KOPT-K1 (cell line): Measurements from ENCODE around the gene B4GALNT4.
A peak's percentile ranks its signal among the peaks of the same experiment; 100 is the strongest.

Source experiments
- H3K27ac ChIP-seq: fragments of 200-600 bp; sonication (generic); 2 replicates; pipeline ENCODE4 v1.5.1; 2016; ENCODE audit warnings: antibody characterized with exemption, mild to moderate bottlenecking, low read depth, low read length; ENCODE audit not compliant: poor library complexity, severe bottlenecking
- H3K36me3 ChIP-seq: fragments of 200-600 bp; sonication (generic); 2 replicates; pipeline ENCODE4 v1.5.1; 2017; ENCODE audit warnings: antibody characterized with exemption, mild to moderate bottlenecking, low read length, moderate library complexity; ENCODE audit not compliant: insufficient read depth
- H3K9me3 ChIP-seq: fragments of 200-600 bp; sonication (generic); 2 replicates; pipeline ENCODE4 v1.5.1; 2017; ENCODE audit warnings: antibody characterized with exemption, low read length, mild to moderate bottlenecking; ENCODE audit not compliant: insufficient read depth, poor library complexity, severe bottlenecking

B4GALNT4 gene

DNA sequence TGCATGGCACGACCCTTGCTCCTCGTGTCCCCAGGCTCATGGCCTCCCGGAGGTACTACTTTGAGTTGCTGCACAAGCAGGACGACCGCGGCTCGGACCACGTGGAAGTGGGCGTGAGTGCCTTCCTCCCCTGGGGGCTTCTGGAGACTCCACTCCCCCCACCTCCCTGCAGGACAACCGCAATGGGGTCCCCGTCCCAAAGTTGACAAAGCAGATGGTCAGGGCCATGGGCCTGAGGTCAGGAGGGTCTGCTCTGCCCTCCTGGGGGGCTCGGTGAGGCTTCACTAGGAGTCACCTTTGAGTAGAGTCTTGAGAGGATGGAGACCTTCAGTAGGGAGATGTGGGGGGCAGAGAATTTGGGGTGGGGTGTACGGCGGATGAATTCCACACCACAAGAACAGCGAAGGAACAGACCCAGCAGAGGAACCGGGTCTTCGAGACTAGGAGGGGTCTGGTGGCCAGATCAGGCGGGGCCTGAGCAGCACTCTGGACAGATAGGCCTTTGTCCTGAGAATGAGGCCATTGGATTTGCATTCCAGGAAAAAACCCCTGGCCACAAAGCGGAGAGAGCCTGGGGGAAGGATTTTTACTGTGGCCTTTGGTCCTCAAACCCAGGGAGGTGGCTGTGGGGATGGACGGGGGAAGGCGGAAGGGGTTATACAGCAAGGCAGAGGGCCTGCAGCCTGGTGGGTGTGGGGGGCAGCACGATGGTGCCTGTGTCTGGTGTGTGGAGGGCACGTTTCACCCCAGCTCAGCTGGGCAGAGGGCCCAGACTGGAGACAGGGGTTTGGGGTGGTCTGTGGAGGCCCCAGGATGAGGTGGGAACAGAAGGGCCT is 4.6 kb downstream of the B4GALNT4 start:
- no peak overlapping the region for H3K27ac ChIP-seq
- no peaks in the 10 kb centered on the region for H3K36me3 ChIP-seq
- H3K9me3 ChIP-seq = no peaks in the 10 kb centered on the region

DNA sequence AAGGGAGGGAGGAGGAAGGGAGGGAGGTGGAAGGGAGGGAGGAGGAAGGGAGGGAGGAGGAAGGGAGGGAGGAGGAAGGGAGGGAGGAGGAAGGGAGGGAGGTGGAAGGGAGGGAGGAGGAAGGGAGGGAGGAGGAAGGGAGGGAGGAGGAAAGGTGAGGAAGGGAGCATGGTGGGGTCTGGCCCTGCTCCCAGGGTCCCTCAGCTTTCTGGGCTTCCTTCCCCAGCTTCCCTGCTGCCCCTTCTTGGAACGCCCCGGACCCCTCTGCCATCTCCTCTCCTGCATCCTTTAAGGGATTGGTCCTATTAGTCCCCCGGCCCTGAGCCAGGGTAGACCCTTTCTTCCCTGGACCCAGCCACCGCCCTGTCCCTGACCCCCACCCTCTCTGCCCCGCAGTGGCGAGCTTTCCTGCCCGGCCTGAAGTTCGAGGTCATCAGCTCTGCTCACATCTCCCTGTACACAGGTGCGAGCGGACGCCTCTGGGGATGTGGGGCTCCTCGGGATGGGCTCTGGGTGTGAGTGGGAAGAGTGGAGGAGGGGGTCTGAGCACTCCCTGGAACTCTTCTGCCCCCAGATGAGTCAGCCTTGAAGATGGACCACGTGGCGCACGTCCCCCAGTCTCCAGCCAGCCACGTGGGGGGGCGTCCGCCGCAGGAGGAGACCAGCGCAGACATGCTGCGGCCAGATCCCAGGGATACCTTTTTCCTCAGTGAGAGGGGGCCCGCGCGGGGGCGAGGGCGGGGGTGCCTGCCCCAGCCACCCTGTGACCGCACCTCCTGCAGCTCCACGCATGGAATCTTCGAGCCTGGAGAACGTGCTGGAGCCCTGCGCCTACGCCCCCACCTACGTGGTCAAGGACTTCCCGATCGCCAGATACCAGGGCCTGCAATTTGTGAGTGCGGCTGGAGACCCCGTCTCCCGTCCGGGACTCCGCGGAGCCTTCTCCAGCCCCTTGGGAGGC is 6.0 kb downstream of the B4GALNT4 start:
- Histone ChIP-seq H3K36me3 (no peaks in the 10 kb centered on the region), H3K27ac (no peak overlapping the region), H3K9me3 (no peaks in the 10 kb centered on the region)

DNA sequence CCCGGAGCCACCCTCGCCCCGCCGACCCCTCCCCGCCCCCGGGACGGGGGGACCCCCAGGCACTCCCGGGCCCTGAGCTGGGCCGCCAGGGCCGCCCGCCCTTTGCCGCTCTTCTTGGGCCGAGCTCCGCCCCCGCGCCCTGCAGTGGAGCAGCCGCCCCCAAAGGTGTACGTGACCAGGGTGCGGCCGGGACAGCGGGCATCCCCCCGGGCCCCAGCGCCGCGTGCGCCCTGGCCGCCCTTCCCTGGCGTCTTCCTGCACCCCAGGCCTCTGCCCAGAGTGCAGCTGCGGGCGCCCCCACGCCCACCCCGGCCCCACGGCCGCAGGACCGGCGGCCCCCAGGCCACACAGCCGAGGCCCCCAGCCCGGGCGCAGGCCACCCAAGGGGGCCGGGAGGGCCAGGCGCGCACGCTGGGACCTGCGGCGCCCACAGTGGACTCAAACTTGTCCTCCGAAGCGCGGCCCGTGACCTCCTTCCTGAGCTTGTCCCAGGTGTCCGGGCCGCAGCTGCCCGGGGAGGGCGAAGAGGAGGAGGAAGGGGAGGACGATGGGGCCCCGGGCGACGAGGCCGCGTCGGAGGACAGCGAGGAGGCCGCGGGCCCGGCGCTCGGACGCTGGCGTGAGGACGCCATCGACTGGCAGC is 7.4 kb downstream of the B4GALNT4 start:
- Histone ChIP-seq H3K9me3 (no peaks in the 10 kb centered on the region), H3K36me3 (no peaks in the 10 kb centered on the region)

DNA sequence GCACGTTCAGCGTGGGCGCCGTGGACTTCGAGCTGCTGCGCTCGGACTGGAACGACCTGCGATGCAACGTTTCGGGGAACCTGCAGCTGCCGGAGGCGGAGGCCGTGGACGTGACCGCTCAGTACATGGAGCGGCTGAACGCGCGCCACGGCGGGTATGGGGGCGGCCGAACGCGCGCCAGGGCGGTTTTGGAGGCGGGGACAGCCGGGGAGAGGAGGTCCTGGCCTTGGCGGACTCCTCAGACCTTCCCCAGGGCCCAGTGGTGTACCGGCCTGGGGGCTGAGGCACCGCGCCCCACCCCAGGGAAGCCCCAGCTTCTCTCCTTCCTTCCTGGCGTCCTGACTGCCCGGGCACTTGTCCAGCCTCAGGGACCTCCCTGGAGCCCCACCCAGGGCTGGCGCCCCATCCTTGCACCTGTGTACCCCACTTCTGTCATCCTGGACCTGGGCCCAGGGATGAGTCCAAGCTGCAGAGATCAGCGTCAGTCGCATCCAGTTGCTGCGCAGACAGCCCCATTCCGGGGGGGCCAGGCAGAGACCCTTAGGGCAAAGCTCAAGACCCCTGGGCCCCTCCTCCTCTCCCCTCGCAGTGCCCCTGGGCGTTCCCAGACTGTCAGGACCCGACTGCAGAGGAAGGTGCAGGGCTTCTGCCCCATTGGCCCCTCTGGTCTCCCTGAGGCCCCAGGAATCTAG is 8.0 kb downstream of the B4GALNT4 start:
- H3K9me3 ChIP-seq = no peaks in the 10 kb centered on the region
- no peak overlapping the region for H3K27ac ChIP-seq
- H3K36me3 ChIP-seq = no peaks in the 10 kb centered on the region

More for the DNA sequence above, 7.4 kb downstream of the B4GALNT4 start:
- H3K27ac ChIP-seq = no peak overlapping the region

DNA sequence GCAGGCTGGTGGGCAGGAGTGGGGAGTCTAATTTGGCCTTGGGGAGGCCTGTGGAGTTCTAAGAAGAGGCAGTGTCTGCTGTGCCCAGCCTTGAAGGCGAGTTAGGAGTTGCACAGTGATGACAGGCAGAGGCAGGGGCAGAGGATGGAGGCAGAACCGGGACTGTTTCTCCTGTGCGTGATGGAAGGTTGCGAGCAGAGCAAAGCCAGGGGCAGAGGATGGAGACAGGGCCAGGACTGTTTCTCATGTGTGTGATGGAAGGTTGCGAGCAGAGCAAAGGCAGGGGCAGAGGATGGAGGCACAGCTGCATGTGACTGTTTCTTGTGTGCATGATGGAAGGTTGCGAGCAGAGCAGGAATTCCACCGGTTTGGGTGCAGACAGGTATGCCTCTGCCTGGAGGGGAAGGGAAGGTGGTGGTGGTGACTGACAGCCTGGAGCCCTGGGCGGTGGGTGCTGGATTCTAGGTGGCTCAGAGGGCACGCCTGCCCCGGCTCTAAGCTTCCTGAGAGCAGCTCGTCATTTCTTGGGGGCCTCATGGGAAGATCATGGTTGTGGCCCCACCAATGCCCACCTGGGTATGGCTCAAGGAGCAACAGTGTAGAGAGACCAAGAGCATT is 8.7 kb downstream of the B4GALNT4 start:
- H3K36me3 ChIP-seq = no peaks in the 10 kb centered on the region
- H3K27ac ChIP-seq = no peak overlapping the region
- no peaks in the 10 kb centered on the region for H3K9me3 ChIP-seq

DNA sequence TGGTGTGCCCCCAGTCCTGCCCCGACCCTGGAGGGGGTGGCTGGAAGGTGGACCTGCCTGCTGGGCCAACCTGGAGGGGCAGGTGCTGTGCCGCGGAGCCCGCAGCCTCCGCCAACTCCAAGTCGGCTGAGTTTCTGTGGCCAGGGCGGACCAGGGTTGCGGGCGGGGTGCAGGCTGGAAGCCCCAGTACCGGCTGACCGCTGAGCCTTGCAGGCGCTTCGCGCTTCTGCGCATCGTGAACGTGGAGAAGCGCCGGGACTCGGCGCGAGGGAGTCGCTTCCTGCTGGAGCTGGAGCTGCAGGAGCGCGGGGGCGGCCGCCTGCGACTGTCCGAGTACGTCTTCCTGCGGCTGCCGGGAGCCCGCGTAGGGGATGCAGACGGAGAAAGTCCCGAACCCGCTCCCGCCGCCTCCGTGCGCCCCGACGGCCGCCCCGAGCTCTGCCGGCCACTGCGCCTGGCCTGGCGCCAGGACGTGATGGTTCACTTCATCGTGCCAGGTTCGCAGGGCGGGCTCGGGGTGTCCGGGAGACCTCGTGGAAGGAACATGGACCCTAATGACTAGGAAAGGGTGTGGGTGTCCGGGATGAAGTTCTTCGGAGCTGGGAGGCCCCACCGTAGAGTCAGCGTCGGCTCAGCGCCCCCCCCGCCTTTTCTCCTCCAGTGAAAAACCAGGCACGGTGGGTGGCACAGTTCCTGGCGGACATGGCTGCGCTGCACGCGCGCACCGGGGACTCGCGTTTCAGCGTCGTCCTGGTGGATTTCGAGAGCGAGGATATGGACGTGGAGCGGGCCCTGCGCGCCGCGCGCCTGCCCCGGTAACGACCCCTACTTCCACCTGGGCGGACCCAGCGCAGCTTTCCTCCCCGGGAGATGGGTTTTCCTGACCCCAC is 10.2 kb downstream of the B4GALNT4 start:
- H3K27ac ChIP-seq = no peak overlapping the region
- no peaks in the 10 kb centered on the region for H3K36me3 ChIP-seq
- no peaks in the 10 kb centered on the region for H3K9me3 ChIP-seq

DNA sequence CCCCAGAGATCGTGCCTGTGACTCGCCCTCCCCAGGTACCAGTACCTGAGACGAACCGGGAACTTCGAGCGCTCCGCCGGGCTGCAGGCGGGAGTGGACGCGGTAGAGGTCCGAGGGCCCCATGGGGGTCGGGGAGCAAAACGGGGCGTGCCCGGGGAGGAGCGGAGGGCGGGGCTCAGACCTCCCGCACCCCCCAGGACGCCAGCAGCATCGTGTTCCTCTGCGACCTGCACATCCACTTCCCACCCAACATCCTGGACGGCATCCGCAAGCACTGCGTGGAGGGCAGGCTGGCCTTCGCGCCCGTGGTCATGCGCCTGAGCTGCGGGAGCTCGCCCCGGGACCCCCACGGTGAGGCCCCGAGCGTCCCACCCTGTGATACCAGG is 10.8 kb downstream of the B4GALNT4 start:
- Histone ChIP-seq H3K27ac (no peak overlapping the region), H3K9me3 (no peaks in the 10 kb centered on the region), H3K36me3 (no peaks in the 10 kb centered on the region)

DNA sequence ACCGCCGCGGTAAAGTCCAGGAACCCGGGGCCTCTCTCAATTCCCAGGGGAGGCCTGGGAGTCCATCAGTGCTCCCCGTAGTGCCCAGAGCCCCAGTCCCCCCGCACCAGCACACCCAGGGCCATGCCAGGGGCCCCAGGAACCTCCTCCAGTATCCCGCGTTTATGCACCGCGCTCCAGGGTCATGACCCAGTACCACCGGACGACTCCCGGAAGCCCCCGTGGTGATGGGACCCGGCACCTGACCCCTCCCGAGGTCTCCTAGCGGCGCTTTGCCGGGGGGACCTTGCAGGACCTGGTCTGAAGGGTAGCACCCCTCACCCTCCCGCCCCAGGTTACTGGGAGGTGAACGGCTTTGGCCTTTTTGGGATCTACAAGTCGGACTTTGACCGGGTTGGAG is 11.2 kb downstream of the B4GALNT4 start:
- Histone ChIP-seq H3K27ac (no peak overlapping the region), H3K9me3 (peaks cover under 1% of the 10 kb centered on the region), H3K36me3 (no peaks in the 10 kb centered on the region)

DNA sequence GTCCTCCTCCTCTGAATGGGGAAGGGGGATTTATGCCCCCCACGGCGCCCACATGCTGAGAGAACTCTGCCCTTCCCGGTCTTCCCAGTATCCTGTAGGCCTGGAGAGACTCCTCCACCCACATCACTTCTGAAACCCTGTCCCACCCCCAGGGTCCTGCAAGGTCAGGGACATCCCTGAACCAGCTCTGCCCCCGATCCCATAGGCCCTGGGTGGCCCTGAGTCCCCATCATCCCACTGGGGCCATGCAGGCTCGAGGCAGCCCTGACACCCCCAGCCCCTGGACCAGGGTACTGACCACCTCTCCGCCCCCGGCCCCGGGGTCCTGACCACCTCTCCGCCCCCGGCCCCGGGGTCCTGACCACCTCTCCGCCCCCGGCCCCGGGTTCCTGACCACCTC is 11.7 kb downstream of the B4GALNT4 start:
- H3K36me3 ChIP-seq = no peaks in the 10 kb centered on the region
- peaks cover 6% of the 10 kb centered on the region for H3K9me3 ChIP-seq
- no peak overlapping the region for H3K27ac ChIP-seq

DNA sequence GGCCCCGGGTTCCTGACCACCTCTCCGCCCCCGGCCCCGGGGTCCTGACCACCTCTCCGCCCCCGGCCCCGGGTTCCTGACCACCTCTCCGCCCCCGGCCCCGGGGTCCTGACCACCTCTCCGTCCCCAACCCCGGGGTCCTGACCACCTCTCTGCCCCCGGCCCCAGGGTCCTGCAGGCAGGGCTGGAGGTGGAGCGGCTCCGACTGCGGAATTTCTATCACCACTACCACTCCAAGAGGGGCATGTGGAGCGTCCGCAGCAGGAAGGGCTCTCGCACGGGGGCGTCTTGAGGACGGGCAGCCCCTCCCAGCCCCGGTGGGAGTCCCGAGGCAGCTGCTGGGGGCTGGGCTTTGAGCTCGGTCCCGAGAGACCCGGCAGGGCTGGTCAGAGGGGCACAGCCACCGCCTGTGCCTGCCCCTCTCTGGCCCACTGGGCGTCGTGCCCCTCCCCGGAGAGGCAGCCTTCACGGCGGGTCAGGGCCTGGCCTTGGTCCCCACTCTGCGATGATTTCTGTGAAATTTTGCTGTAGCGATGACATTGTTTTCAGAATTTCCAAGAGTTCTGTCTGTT is 12.3 kb downstream of the B4GALNT4 start:
- H3K36me3 ChIP-seq = no peaks in the 10 kb centered on the region
- peaks cover 12% of the 10 kb centered on the region for H3K9me3 ChIP-seq
- peak overlapping the region; percentile 74 for H3K27ac ChIP-seq

DNA sequence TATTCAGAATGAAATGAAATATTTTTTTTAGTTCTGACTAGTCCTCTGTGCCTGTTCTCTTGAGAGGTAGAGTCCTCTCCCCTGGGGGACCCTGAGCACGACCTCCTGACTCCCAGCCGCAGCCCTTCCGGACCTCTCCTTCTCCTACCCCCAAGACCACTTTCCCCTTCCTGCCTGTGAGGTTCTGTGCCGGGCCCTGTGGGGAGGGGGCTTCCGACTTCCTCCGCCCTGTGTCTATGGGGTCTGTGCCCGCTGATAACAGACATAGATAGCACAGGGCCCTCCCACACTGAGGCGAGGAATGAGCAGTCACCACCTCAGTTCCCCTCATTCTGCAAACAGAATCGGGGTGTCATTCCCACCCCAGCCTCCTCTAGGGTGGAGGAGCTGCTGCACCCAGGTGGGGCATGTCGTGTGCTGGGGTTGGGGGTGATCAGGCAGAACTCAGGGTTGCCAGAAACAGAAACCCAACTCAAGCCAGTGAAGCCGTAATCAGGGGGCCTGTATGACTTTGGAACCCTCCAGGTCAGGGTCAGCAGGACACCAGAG is 12.9 kb downstream of the B4GALNT4 start:
- Histone ChIP-seq H3K9me3 (peaks cover 18% of the 10 kb centered on the region), H3K36me3 (no peaks in the 10 kb centered on the region), H3K27ac (peak overlapping the region; percentile 74)

DNA sequence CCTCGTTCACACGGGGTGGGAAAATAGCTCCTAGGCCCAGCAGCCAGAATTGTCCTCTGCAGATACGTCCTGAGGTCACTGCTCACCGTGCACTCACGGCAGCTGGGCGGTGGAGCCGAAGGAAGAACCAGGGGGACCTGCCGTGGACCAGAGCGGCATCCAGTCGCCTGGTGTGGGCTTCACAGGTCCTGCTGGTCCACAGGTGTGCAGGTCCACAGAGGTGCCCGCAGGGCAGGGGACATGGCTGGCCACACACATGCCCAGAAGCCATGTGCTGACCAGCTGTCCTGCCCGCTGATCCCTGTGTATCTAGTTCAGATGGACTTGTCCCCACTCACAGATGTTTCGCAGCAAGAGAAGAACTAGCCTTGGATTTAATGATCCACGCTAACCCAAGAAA is 14.1 kb downstream of the B4GALNT4 start:
- H3K27ac ChIP-seq = peak overlapping the region; percentile 74
- H3K36me3 ChIP-seq = no peaks in the 10 kb centered on the region
- H3K9me3 ChIP-seq = peaks cover 27% of the 10 kb centered on the region

DNA sequence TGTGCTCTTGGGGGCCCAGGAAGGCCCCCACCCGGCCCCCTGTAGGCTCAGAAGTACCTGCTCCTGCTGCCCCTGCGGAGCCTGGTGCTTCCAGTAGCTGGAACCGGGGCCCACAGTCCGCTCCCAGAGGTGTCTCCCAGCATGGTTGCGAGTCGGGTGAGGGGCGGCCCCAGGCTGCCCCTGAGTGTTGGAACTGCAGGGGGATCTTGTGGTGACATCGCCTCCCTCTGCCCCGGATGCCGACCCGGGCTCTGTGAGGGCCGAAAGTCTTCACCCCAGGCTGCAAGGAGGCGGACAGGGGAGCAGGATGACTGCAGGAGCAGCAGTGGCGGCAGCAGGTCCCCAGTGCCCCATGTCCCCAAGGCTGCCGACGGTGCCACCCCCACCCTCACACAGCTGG is 15.2 kb downstream of the B4GALNT4 start:
- peaks cover 27% of the 10 kb centered on the region for H3K9me3 ChIP-seq
- H3K27ac ChIP-seq = no peak overlapping the region
- no peaks in the 10 kb centered on the region for H3K36me3 ChIP-seq
